OCI-LY1 (cell line): ENCODE results near the gene ARFGAP1.

Experiments
- H2AFZ ChIP-seq: fragments of 200-600 bp; sonication (generic), shearing (Covaris generic); 2 replicates; pipeline ENCODE4 v1.6.0; 2014; ENCODE audit warnings: antibody characterized with exemption, mild to moderate bottlenecking, low read length
- H3F3A ChIP-seq: fragments of 200-600 bp; sonication (generic), shearing (Covaris generic); 2 replicates; pipeline ENCODE4 v1.6.0; 2014; ENCODE audit warnings: mild to moderate bottlenecking, antibody characterized with exemption, low read length, moderate library complexity; ENCODE audit not compliant: insufficient read depth
- H3K27ac ChIP-seq: fragments of 200-600 bp; sonication (generic); 2 replicates; pipeline ENCODE4 v1.5.1; 2014; ENCODE audit warnings: low read length, mixed run types, mild to moderate bottlenecking, low read depth; ENCODE audit not compliant: poor library complexity, severe bottlenecking
- H3K27me3 ChIP-seq: fragments of 200-600 bp; sonication (generic); 2 replicates; pipeline ENCODE4 v1.6.0; 2014; ENCODE audit warnings: antibody characterized with exemption, mild to moderate bottlenecking, low read length, moderate library complexity; ENCODE audit not compliant: insufficient read depth
- H3K36me3 ChIP-seq: fragments of 200-600 bp; sonication (generic); 2 replicates; pipeline ENCODE4 v1.6.1; 2014; ENCODE audit warnings: mild to moderate bottlenecking, antibody characterized with exemption, low read length, moderate library complexity, mixed read lengths; ENCODE audit not compliant: insufficient read depth
- H3K4me1 ChIP-seq: fragments of 200-600 bp; sonication (generic); 2 replicates; pipeline ENCODE4 v1.5.1; 2014; ENCODE audit warnings: mild to moderate bottlenecking, low read length, moderate library complexity; ENCODE audit not compliant: insufficient read depth, severe bottlenecking
- H3K4me2 ChIP-seq: fragments of 200-600 bp; sonication (generic), shearing (Covaris generic); 2 replicates; pipeline ENCODE4 v1.6.1; 2014; ENCODE audit warnings: low read length
- H3K4me3 ChIP-seq: fragments of 200-600 bp; sonication (generic); 2 replicates; pipeline ENCODE4 v1.5.1; 2014; ENCODE audit warnings: low read length, low read depth, mild to moderate bottlenecking, mixed read lengths; ENCODE audit not compliant: poor library complexity, severe bottlenecking
- H3K79me2 ChIP-seq: fragments of 200-600 bp; shearing (Covaris generic); 2 replicates; pipeline ENCODE4 v1.6.1; 2016; ENCODE audit warnings: mixed run types, low read length, mixed read lengths; ENCODE audit not compliant: insufficient read depth
- H3K9ac ChIP-seq: fragments of 200-600 bp; sonication (generic), shearing (Covaris generic); 2 replicates; pipeline ENCODE4 v1.6.1; 2014; ENCODE audit warnings: mild to moderate bottlenecking, low read length, mixed read lengths
- H3K9me2 ChIP-seq: fragments of 200-600 bp; sonication (generic), shearing (Covaris generic); 2 replicates; pipeline ENCODE4 v1.6.1; 2014; ENCODE audit warnings: low read depth, mild to moderate bottlenecking, low read length, mixed read lengths
- H3K9me3 ChIP-seq: fragments of 200-600 bp; shearing (Covaris generic); 2 replicates; pipeline ENCODE4 v1.6.1; 2014; ENCODE audit warnings: low read length, mixed read lengths
- H4K20me1 ChIP-seq: fragments of 200-600 bp; sonication (generic), shearing (Covaris generic); 2 replicates; pipeline ENCODE4 v1.6.0; 2016; ENCODE audit warnings: mild to moderate bottlenecking, low read length; ENCODE audit not compliant: insufficient read depth
- CTCF ChIP-seq: fragments of 200-600 bp; sonication (generic), shearing (Covaris generic); IDR thresholded peaks from 2 replicates; pipeline ENCODE4 v1.5.1; 2017; ENCODE audit warnings: mild to moderate bottlenecking, antibody characterized with exemption, low read length, moderate library complexity, mixed read lengths
- EZH2 ChIP-seq: fragments of 200-600 bp; sonication (generic), shearing (Covaris generic); IDR thresholded peaks from 2 replicates; pipeline ENCODE4 v1.8.0; 2017; ENCODE audit warnings: borderline replicate concordance, mixed run types, mild to moderate bottlenecking, antibody characterized with exemption, low read length, moderate library complexity, mixed read lengths

ARFGAP1 gene

GRCh38 chr20:63268256-63268655, 4.4 kb upstream of the ARFGAP1 start:
- Histone ChIP-seq H4K20me1 (no peaks in the 10 kb centered on the region), H3K9me3 (no peaks in the 10 kb centered on the region), H3K4me3 (no peak overlapping the region), H3K9ac (no peak overlapping the region), H3K9me2 (no peaks in the 10 kb centered on the region), H3F3A (no peaks in the 10 kb centered on the region), H3K4me1 (peaks cover 8% of the 10 kb centered on the region), H3K36me3 (no peaks in the 10 kb centered on the region), H3K79me2 (peaks cover 4% of the 10 kb centered on the region), H3K4me2 (no peak overlapping the region), H3K27me3 (no peaks in the 10 kb centered on the region), H3K27ac (no peak overlapping the region), H2AFZ (no peak overlapping the region)
- TF ChIP-seq CTCF (no peak), EZH2 (no peak)

- H3K27ac ChIP-seq, result no peak overlapping the region
- H3K4me2 ChIP-seq, result no peak overlapping the region
- no peaks in the 10 kb centered on the region for H3K9me2 ChIP-seq
- no peak overlapping the region for H3K4me3 ChIP-seq
- H3K27me3 ChIP-seq, result no peaks in the 10 kb centered on the region
- H3K9ac ChIP-seq, result no peak overlapping the region
- no peak overlapping the region for H2AFZ ChIP-seq
- H4K20me1 ChIP-seq, result no peaks in the 10 kb centered on the region
- no peak for TF ChIP-seq CTCF
- TF ChIP-seq EZH2, result no peak
- peaks cover 14% of the 10 kb centered on the region for H3K4me1 ChIP-seq
- no peaks in the 10 kb centered on the region for H3K9me3 ChIP-seq
- H3K79me2 ChIP-seq, result peaks cover 9% of the 10 kb centered on the region
- no peaks in the 10 kb centered on the region for H3K36me3 ChIP-seq
- H3F3A ChIP-seq, result no peaks in the 10 kb centered on the region
These were observed 3.8 kb upstream of the ARFGAP1 start for GRCh38 chr20:63268671-63269439.

GRCh38 chr20:63269724-63270123, 2.9 kb upstream of the ARFGAP1 start:
- no peaks in the 10 kb centered on the region for H3K27me3 ChIP-seq
- peaks cover 11% of the 10 kb centered on the region for H3K79me2 ChIP-seq
- no peaks in the 10 kb centered on the region for H3K36me3 ChIP-seq
- H2AFZ ChIP-seq, result no peak overlapping the region
- H3K9me3 ChIP-seq, result no peaks in the 10 kb centered on the region
- H3K4me1 ChIP-seq, result peaks cover 16% of the 10 kb centered on the region
- H4K20me1 ChIP-seq, result no peaks in the 10 kb centered on the region
- no peak overlapping the region for H3K9ac ChIP-seq
- H3K4me2 ChIP-seq, result no peak overlapping the region
- H3K4me3 ChIP-seq, result no peak overlapping the region
- TF ChIP-seq EZH2 (no peak), CTCF (no peak)
- no peaks in the 10 kb centered on the region for H3F3A ChIP-seq
- no peaks in the 10 kb centered on the region for H3K9me2 ChIP-seq
- no peak overlapping the region for H3K27ac ChIP-seq
